ENCODE data around the gene PTDSS2.
A peak's percentile ranks its signal among the peaks of the same experiment; 100 is the strongest.

The PTDSS2 gene

DNA sequence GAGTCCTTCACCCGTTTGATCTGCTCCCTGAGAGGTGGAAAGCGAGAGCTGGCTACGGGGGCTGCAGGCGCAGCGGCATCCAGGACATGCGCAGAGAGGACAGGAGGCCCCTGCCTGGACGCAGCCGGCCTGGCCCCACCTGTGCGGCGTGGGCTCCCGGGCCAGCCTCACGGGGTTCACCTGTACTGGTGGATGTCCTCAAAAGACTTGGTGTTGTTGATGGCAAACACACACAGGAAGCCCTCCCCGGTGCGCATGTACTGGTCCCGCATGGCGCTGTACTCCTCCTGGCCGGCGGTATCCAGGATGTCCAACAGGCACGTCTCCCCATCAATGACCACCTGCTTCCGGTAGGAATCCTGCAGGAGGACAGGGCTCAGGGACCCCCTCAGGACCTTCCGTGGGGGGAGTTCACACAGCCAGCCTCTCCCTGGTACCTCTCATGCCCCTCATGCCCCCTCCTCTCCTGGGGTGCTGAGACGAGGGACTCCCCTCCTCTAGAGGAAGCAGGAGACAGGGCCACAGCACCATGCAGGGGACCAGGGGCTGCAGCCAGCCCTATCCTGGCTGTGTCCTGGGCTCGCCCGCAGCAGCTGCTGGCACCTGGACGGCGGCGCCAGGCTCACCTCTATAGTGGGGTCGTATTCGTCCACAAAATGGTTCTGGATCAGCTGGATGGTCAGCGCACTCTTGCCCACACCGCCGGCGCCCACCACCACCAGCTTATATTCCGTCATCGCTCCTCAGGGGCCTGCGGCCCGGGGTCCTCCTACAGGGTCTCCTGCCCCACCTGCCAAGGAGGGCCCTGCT, 83.7 kb downstream of the PTDSS2 start:
- no peak for DNase-seq

DNA sequence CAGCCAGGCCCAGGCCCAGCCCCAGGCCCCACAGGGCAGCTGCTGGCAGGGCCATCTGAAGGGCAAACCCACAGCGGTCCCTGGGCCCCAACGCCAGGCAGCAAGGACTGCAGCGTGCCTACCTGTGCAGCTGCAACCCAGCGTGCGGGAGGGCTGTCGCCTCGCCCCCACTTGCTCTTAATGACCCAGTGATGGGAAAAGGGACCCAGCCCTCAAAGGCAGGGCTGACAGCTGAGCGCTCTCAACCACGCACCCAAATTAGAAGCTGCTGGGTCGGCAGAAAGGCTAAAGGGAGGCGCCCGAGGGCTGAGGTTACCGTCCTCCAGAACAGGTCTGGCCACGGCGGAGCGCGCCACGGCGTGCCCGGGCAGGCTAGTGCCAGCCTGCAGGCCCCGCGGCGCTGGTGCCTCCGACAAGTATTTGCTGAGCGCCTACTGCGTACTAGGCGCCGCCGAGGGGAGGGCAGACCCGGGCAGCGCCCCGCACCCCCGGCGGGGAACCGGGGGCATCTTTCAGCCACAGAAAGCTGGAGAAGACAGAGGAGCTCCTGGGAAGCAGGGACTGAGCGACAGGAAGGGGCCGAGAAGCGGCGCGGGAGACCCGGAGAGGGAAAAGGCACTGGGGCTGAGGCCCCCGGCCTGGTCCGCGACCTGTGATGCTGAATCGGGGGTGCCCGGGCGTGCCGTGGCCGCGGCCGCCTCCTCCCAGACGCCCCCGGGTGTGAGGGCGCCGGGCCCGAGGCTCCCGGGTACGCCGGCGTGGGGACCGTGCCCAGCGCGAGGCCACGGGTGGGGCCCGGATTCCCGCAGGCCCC, 84.5 kb downstream of the PTDSS2 start:
- peak; percentile 21 for DNase-seq

DNA sequence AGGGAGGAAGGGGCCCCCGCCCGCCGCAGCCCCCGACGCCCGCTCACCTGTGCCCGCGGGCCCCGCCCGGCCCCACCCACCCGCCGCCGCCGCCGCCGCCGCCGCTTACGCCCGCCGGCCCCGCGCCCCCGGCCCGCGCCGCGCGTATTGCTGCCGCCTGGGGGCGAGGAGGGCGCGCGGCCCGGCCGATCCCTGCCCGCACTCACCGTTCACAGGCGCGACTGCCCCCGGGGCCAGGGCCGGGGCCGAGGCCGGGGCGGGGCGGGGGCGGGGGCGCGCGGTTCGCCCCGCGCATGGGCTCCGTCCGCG, 85.1 kb downstream of the PTDSS2 start:
- DNase-seq = no peak

DNA sequence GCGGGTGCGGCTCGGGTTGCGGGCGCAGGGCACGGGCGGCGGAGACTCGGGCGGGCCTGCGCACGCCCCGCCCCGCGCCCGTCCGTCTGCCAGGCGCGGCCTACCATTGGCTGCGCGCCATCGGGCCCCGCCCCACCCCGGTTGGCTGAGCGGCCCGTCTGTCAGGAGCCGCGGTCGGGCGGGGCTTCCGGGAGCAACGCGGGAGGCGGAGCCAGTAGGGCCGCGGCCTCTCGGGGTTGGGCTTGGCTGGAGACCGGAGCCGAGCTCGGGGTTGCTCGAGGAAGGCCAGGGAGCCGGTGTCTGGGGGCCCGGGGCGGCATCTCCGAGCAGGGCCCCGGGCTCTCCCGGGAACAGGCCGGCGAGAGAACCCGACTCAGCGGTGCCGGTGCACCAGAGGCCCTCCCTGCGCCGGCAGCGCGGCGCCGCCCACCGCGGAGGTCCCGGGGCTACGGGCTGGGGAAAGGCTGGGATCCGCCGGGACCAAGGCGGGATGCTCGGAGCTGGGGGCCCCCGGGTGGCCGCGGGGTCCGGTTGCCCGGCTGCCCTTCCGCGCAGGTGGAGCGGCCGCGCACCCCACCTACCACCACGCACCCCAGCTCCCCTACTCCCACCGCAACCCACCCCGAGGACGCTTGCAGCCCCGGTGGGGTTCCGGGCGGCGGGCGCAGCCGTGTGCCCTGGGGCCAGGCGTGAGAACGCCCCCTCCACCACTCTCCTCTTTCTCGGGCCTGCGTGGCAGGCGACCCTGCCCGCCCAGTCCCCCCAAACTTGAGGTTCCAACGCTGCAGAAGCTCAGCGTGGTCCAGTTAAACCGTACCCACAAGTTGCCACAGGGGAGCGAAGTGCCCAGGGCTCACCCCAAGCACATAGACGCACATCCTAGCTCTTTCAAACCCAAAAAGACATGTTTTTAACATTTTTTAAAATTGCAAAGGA, 85.7 kb downstream of the PTDSS2 start, which contains the start of gene HRAS:
Gene HRAS, minus strand, starts transcription at position 58 of the 936 bp plus-strand sequence.
- peak; percentile 90 for DNase-seq

DNA sequence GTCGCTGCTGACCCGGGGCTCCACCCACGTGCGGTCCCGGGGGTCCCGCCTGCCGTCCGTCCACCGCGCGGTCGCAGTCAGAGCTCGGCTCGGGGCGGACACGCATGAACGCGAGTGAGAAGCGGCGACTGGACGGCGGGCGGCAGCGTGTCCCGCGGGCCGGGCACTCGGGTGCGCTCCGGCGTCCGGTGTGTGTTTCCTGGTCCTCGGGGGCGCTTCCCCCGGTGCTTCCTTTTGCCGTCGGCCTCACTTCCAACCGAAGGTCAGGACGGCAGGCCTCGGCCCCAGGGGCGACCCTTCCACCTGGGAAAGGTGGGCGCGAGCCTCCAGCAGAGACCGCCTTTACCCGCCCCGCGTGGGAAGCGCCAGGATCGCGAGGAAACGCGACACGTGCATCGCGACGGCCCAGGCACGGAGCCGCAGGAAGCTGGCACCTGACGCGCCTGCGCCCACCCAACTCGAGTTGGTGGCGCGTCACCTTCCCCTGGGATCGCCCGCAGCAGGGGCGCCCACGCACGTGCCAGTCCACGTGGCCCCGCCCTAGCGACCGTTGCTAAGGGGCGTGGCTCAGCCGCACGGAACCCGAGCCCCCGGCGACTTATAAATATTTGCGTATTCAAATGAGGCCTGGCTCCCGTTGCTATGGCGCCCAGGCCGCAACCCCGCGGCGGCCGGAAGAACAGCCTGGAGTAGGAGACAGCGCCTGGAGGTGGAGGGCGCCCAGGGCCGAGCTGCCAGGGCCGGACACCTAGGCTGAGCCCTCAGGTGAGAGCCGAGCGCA, 87.0 kb downstream of the PTDSS2 start, which contains the start of gene LRRC56:
Gene LRRC56, plus strand, starts transcription at position 687 of the 781 bp plus-strand sequence. CDS start 3,158 bp downstream, outside the sequence.
- DNase-seq = peak; percentile 94

DNA sequence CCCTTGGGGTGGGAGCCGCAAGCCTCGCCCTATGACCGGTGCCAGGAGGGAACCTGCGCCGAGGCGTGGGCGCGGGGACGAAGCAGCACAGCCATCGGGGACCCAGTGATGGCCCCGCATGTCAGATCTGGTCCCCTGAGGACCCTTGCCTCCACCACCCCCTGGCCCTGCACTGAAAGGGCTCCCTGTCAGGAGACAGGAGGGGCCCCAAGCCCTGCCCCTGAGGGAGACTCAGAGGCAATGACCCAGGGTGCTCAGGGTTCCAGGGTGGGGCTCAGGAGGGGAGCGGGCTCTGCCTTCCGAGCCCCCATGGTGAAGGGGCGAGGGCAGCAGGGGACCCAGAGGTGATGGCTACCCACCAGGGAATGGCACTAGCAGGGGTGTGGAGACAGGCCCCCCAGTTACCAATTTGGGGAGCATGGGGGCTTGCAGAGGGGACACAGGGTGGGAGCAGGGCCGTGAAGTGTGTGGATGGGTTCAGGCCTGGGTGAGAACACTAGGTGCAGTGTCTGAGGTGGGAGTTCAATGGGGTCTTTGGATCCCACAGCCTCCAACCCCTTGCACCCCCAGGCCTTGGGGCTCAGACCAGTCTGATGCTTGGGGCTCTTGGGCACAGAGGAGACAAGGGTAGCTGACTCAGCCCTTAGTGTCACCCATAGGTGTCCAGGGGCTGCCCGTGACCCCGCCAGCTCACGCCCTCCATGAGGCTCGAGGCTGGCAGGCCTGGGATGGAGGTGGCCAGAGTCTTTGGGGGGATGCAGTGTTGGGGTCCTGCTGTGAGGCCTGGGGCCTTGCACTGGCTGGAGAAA, 87.7 kb downstream of the PTDSS2 start:
- no peak for DNase-seq

DNA sequence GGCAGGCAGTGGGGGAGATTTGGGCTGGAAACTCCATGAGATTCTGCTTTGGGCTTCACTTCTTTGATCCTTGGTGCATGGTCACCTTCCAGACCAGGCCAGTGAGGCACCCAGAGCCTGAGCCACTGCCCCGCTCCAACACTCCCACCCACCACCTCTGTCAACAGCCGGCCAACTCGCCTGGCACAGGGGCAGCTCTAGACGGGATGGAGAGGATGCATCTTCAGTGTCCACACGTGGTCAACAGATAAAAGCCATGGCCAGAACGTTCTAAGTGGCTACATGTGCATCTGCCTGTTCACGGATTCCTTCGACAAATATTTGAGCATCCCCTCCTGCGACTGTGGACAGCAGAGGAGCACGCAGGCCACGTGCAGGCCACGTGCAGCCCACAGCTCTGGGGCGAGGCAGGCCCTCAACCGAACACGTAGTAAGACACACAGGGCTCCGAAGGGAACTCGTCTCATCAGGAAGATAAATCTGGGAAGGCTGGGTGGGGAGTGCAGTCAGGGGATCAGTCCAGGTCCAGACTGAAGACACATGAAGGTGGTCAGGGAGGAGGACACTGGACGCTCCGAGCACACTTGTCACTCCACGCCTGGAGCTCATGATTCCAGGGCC, 88.5 kb downstream of the PTDSS2 start:
- no peak for DNase-seq

DNA sequence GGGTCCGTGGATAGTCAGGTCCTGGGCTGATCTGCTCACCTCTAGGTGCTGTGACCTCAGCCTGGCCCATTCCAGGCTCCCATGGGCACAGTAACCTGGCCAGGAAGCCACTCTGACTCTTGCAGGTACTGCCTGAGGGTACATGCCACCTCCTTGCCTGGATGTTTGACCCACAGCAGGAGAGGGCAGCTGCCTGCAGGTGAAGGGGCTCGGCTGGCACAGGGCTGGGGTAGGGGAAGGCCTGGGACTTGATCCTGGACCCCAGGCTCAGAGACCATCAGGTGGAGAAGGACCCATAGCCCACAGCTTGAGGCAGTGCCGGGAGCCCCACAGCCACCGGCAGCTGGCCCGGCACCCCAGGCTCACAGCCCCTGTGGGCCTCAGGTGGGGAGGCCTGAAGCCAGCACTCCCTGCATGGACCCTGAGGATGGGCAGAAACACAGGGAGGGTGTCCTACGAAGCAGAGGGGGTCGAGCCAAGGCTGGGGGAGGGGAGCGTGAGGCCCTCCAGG, 89.9 kb downstream of the PTDSS2 start:
- no peak for DNase-seq
